EL (cell line): Measurements from ENCODE around the gene TLR9.
A peak's percentile ranks its signal among the peaks of the same experiment; 100 is the strongest.

Source experiments
- DNase-seq: peaks from one replicate; pipeline ENCODE4 v3.0.0-alpha.2; 2016

The TLR9 gene

GRCh38 chr3:52216585-52217408 is 8.6 kb downstream of the TLR9 start:
- peak; percentile 64 for DNase-seq

DNA sequence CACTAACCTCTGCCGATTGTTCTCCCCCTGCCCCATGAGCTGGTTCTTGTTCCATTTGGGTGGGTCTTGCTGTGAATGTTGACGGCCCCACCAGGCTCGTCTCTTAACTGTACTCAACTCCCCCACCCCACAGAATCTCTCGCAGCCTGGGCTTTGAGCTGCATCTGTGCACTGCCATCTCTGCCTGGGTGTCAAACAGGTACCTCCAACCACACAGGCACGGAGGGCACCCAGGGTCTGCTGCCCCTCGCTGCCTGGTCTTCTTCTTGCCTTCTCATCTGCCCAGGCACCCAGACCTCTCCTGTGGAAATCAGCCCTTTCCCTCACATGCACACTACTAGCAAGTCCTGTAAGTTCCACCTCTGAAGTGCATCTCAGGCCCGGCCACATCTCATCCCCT is 10.1 kb downstream of the TLR9 start:
- no peak for DNase-seq

GRCh38 chr3:52213901-52214300 is 11.5 kb downstream of the TLR9 start:
- no peak for DNase-seq

GRCh38 chr3:52213005-52213404 is 12.4 kb downstream of the TLR9 start:
- no peak for DNase-seq

DNA sequence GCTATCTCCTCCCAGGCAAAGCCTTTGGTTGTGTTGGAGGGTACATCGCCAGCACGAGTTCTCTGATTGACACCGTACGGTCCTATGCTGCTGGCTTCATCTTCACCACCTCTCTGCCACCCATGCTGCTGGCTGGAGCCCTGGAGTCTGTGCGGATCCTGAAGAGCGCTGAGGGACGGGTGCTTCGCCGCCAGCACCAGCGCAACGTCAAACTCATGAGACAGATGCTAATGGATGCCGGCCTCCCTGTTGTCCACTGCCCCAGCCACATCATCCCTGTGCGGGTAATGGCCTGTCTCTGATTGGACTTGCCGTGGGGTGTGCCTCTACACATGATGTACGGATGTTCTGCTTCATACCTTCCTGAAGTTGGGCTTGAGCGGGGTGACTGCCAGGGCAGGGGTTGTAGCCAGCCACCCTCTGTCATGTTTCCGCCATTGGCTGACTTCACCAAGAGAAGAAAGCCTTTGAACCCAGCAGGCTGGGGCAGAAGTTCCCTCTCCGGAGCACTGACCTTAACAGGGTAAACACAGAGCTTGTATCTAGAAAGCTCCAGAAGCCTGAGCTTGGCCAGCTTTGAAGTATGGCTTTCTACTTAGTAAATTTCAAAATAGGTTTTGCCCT is 14.1 kb downstream of the TLR9 start:
- no peak for DNase-seq

GRCh38 chr3:52210550-52211046 is 14.8 kb downstream of the TLR9 start:
- DNase-seq: no peak

DNA sequence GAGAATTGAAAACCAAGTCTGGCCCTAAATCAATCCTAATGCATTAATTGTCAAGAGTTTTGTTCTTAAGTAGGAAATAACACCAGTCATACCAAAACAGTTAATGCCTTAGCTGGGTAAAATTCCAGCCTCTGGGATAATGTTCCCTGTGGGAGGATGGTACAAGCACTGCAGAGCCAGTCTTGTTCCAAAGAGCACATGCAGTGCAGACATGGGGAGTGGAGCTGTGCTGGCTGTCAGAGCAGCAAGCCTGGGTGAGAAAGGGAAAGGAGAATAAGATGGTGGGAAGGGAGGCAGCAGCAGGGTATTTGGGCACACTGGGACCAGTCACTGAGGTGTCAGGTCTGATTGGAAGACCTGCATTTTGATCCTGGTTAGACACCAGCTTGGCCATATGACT is 15.4 kb downstream of the TLR9 start:
- no peak for DNase-seq

DNA sequence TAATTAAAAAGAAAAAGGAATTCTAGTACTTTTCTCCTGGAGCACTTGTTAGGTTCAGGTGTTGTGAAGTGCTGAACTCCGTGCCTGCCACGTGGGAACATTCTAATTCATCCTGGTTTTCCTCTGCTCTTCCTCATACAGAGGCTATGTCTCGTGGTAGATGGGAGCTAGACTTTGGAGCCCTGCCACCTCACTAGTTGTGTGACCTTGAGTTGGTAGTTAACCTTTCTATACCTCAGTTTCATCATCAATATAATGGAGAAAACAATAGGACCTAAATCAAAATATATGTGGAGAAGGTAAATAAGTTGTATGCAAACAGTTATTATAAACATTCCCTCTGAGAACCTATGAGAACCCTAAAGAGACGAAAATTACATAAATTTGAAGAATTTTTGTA is 16.9 kb downstream of the TLR9 start:
- no peak for DNase-seq

DNA sequence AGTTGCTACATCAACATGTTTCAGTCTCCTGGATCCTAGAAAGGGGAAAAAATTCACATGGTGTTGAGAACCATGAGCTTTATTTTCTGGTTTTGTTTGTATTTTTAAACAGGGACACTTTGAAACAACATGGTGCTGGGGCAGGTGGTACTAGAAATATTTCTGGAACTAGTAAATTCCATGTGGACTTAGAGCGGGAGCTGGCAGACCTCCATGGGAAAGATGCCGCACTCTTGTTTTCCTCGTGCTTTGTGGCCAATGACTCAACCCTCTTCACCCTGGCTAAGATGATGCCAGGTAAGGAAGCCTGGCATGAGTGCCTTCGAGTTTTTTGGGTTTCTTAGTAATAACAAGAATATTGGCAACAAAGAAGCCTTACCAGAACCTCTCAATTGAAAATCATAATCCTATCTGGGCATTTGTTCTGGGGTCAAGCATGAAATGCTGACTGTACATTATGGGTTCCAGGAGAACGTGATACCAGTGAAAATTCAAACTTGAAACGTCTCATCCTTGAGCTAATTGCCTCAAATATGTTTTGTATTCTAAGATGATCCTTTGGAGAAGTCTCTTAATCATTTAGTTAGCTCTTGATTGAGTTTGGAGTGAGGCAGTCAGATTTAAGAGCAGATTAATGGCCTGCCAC is 19.6 kb downstream of the TLR9 start:
- no peak for DNase-seq

DNA sequence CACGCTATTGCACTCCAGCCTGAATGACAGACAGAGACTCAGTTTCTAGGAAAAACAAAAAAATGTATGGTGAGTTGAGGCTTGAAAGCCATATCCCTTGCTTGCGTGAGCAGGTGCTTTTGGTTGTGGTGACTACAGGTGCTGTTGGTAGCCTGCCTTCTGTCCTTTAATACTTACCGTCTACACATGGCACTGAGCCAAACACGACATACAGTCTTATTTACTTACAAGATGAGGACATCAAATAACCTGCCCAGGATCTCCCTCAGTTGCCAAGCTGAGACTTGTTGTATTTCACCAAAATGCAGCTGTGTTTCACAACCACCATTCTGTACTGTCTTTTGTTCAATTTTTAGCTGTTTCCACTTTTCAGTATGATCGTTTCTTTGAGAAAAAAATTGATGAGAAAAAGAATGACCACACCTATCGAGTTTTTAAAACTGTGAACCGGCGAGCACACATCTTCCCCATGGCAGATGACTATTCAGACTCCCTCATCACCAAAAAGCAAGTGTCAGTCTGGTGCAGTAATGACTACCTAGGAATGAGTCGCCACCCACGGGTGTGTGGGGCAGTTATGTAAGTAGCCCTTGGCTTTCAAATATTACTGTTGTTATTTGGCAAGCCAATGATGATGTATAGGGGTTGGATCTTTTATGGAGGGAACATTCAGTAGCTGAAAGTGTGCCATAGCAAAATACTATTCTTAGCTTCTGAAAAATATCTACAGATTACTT is 20.9 kb downstream of the TLR9 start:
- DNase-seq: peak; percentile 24

GRCh38 chr3:52203701-52204100 is 21.7 kb downstream of the TLR9 start:
- DNase-seq: no peak

- DNase-seq: no peak
These were observed 22.9 kb downstream of the TLR9 start for GRCh38 chr3:52202384-52203077.

DNA sequence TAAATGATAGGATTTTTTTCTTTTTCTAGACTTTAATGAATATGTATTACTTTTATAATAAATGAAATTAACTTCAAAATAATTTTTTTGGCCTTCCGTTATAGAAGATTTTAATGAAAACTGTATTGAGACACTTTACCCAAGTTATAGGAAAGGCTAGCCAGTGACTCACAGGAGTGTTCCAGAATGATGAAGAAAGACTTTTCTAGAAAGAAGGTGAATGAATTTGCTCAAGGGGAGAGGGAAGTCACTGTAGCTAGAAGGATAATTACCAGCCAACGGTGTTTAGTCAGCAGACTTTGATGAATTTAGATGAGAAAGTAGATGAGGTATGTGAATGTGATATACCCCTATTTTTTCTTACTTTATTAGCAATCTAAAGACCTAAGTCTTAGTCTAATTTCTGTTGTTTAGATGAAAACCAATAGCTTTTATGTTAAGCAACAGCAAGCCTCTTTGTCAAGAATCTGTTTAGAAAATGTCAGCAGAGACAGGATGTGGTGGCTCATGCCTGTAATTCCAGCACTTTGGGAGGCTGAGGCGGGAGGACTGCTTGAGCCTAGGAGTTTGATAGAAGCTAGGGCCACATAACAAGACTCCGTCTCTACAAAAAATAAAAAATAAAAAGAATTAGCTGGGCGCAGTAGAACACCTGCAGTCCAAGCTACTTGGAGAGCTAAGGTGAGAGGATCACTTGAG is 24.3 kb downstream of the TLR9 start:
- no peak for DNase-seq

DNA sequence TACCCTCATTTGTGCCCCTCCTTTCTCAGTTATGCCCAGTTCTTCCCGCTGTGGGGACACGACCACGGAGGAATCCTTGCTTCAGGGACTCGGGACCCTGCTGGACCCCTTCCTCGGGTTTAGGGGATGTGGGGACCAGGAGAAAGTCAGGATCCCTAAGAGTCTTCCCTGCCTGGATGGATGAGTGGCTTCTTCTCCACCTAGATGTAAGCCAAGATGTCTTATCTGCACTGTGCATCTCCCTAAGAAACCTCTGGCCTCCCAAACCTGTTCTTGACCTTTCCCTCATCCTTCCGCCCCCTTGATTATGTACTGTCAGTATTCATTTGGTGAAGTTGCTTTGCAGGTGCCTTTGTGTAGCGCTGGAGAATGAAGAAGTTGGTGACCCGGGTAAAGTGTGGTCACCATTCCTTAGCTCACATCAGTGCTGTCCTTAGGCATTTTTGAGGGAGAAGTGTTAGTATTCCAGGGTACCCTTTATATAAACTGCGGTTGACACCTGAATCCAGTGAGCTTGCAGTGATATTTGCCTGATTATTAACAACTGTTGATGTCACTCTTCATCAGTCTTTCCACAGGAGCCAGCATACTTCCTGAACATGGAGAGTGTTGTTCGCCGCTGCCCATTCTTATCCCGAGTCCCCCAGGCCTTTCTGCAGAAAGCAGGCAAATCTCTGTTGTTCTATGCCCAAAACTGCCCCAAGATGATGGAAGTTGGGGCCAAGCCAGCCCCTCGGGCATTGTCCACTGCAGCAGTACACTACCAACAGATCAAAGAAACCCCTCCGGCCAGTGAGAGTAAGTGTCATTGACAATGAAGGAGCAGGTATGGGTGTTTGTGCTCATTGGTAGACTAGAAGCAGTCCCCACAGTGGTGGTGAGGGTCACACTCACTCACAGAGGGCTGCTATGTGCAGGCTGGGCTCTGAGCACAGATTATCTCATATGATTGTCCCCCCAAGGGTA is 26.5 kb downstream of the TLR9 start:
- no peak for DNase-seq

GRCh38 chr3:52197842-52198625 is 27.4 kb downstream of the TLR9 start, which contains the start of gene ALAS1:
TSS of gene ALAS1 (plus strand) at chr3:52198160. CDS start at chr3:52199242, 1,082 bp downstream.
- peak; percentile 90 for DNase-seq

GRCh38 chr3:52197499-52197841 is 28.0 kb downstream of the TLR9 start:
- no peak for DNase-seq

- no peak for DNase-seq
These were observed 28.5 kb downstream of the TLR9 start for GRCh38 chr3:52196977-52197376.

DNA sequence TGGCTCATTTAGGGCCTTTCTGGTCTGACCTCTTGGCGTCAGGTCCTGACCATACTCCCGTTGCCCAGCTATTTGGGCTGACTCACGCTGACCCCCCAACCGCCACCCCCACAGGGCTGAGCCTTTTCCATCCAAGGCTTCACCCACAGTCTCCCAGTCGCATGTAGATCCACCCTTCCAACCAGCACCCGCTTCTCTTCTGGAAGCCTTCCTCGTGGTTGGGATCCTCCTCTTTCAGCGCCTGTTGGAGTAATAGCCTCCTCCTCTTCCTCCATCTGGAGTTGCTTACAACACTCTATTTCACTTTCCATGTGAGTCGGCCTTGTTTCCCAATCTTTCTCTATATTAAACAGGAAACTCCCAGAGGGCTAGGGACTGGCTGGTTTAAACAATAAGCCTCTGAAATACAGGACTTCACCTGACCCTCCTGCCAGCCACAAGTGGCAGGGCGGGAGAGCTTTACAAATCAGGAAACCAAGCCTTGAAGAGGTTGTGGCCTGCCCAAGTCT is 29.6 kb downstream of the TLR9 start:
- DNase-seq: peak; percentile 36

- no peak for DNase-seq
These were observed 30.2 kb downstream of the TLR9 start for GRCh38 chr3:52195291-52195597.
